Loucy (cell line): ENCODE data around the gene SLC2A5.

Experiments used
- H2AFZ ChIP-seq: fragments of 200-600 bp; sonication (generic); 2 replicates; pipeline ENCODE4 v1.6.0; 2016; ENCODE audit warnings: antibody characterized with exemption, mild to moderate bottlenecking, low read length, moderate library complexity
- H3F3A ChIP-seq: fragments of 200-600 bp; 2 replicates; pipeline ENCODE4 v1.6.0; 2016; ENCODE audit warnings: antibody characterized with exemption, low read depth, mild to moderate bottlenecking
- H3K27me3 ChIP-seq: fragments of 200-600 bp; sonication (generic); 2 replicates; pipeline ENCODE4 v1.6.1; 2014; ENCODE audit warnings: low read length, mild to moderate bottlenecking; ENCODE audit not compliant: insufficient read depth, poor library complexity, severe bottlenecking
- H3K36me3 ChIP-seq: fragments of 200-600 bp; sonication (generic); 2 replicates; pipeline ENCODE4 v1.6.1; 2016; ENCODE audit warnings: low read length; ENCODE audit not compliant: insufficient read depth
- H3K4me1 ChIP-seq: fragments of 200-600 bp; sonication (generic); 2 replicates; pipeline ENCODE4 v1.5.1; 2014; ENCODE audit warnings: low read length, mild to moderate bottlenecking; ENCODE audit not compliant: insufficient read depth, poor library complexity, severe bottlenecking
- H3K4me2 ChIP-seq: fragments of 200-600 bp; sonication (generic); 2 replicates; pipeline ENCODE4 v1.6.0; 2014; ENCODE audit warnings: antibody characterized with exemption, low read length, low read depth, mild to moderate bottlenecking; ENCODE audit not compliant: poor library complexity, severe bottlenecking
- H3K4me3 ChIP-seq: fragments of 200-600 bp; sonication (generic); 2 replicates; pipeline ENCODE4 v1.5.1; 2014; ENCODE audit warnings: low read length, mild to moderate bottlenecking, mixed read lengths; ENCODE audit not compliant: poor library complexity, severe bottlenecking
- H3K79me2 ChIP-seq: fragments of 200-600 bp; sonication (generic); 2 replicates; pipeline ENCODE4 v1.6.1; 2014; ENCODE audit warnings: low read length; ENCODE audit not compliant: insufficient read depth
- H3K9ac ChIP-seq: fragments of 200-600 bp; sonication (generic); 2 replicates; pipeline ENCODE4 v1.6.0; 2014; ENCODE audit warnings: mild to moderate bottlenecking, low read depth, low read length, moderate library complexity; ENCODE audit not compliant: poor library complexity, severe bottlenecking
- H3K9me2 ChIP-seq: fragments of 200-600 bp; sonication (generic); replicated peaks from 2 replicates; pipeline ENCODE4 v1.6.1; 2016; ENCODE audit warnings: low read depth, low read length, mixed read lengths
- H3K9me3 ChIP-seq: fragments of 200-600 bp; sonication (generic); 2 replicates; pipeline ENCODE4 v1.6.1; 2014; ENCODE audit warnings: mild to moderate bottlenecking, antibody characterized with exemption, low read length, low read depth; ENCODE audit not compliant: insufficient read depth
- H4K20me1 ChIP-seq: fragments of 200-600 bp; sonication (generic); 2 replicates; pipeline ENCODE4 v1.6.0; 2014; ENCODE audit warnings: antibody characterized with exemption, low read length, mild to moderate bottlenecking; ENCODE audit not compliant: insufficient read depth, poor library complexity, severe bottlenecking
- EZH2phosphoT487 ChIP-seq: fragments of 200-600 bp; IDR thresholded peaks from 2 replicates; pipeline ENCODE4 v1.6.1; 2018; ENCODE audit warnings: antibody characterized with exemption, mild to moderate bottlenecking, moderate library complexity, borderline replicate concordance
- TF ChIP-seq, protein P1 (sequence below): fragments of 200-600 bp; sonication (generic); conservative IDR thresholded peaks from 2 replicates; pipeline ENCODE4 v1.5.1; 2014; ENCODE audit warnings: mild to moderate bottlenecking, antibody characterized with exemption, low read length

SLC2A5 gene

DNA sequence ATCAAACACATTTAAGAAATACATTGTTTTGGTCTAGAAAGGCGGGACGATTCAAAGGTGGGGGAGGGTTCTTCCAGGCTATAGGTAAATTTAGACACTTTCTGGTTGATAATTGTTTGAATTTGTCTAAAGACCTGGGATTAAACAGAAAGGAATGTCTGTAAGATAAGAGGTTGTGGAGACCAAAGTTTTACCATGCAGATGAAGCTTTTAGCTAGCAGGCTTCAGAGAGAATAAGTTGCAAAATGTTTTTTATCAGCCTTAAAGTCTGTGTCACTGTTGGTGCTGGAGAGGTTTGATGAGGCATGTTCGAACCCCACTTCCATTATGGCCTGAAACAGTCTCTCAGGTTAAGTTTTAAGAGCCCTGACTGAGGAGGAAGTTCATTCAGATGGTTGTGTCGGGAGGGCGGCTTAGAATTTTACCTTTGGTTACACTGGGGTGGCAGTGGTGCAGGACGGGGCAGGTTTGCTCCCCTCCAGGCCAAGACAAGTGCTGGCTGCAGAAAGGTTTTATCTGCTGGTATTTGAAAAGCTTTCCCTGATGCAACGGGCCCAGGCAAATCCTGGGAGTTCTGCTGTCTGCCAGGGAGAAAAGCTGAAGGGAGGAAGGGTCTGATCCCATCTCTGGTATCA, 16.0 kb upstream of the SLC2A5 start:
- TF ChIP-seq, protein P1, sequence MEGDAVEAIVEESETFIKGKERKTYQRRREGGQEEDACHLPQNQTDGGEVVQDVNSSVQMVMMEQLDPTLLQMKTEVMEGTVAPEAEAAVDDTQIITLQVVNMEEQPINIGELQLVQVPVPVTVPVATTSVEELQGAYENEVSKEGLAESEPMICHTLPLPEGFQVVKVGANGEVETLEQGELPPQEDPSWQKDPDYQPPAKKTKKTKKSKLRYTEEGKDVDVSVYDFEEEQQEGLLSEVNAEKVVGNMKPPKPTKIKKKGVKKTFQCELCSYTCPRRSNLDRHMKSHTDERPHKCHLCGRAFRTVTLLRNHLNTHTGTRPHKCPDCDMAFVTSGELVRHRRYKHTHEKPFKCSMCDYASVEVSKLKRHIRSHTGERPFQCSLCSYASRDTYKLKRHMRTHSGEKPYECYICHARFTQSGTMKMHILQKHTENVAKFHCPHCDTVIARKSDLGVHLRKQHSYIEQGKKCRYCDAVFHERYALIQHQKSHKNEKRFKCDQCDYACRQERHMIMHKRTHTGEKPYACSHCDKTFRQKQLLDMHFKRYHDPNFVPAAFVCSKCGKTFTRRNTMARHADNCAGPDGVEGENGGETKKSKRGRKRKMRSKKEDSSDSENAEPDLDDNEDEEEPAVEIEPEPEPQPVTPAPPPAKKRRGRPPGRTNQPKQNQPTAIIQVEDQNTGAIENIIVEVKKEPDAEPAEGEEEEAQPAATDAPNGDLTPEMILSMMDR = no peak
- no peak for TF ChIP-seq EZH2phosphoT487
- Histone ChIP-seq H3K4me1 (no peaks in the 10 kb centered on the region), H3K4me3 (no peak overlapping the region), H2AFZ (no peak overlapping the region), H3K9me3 (no peaks in the 10 kb centered on the region), H4K20me1 (no peaks in the 10 kb centered on the region), H3K9ac (no peak overlapping the region), H3K27me3 (peaks cover 4% of the 10 kb centered on the region), H3K9me2 (no peaks in the 10 kb centered on the region), H3K36me3 (no peaks in the 10 kb centered on the region), H3K79me2 (no peaks in the 10 kb centered on the region), H3F3A (no peaks in the 10 kb centered on the region), H3K4me2 (no peak overlapping the region)

DNA sequence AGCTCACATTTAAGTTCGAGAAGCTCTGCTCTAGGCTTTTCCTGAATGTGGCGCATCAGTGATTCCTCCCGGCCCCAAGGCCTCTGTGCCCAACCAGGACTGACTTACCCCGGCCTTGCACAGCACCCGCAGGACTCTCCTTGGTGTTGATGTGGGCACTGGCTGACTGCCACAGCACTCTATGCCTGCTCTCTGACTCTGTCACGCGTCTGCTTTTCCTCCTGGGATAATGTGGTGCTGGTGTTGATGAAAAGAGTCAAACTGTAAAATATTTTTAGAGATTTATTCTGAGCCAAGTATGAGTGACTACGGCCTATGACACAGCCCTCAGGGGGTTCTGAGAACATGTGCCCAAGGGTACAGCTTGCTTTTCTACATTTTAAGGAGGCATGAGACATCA, 15.5 kb upstream of the SLC2A5 start:
- TF ChIP-seq, protein P1 = no peak
- no peak for TF ChIP-seq EZH2phosphoT487
- peaks cover 4% of the 10 kb centered on the region for H3K27me3 ChIP-seq
- no peaks in the 10 kb centered on the region for H3K79me2 ChIP-seq
- H3K4me2 ChIP-seq = no peak overlapping the region
- H3K4me1 ChIP-seq = no peaks in the 10 kb centered on the region
- no peaks in the 10 kb centered on the region for H4K20me1 ChIP-seq
- no peaks in the 10 kb centered on the region for H3K36me3 ChIP-seq
- H3K9ac ChIP-seq = no peak overlapping the region
- H2AFZ ChIP-seq = no peak overlapping the region
- H3K9me3 ChIP-seq = no peaks in the 10 kb centered on the region
- no peaks in the 10 kb centered on the region for H3F3A ChIP-seq
- no peak overlapping the region for H3K4me3 ChIP-seq
- no peaks in the 10 kb centered on the region for H3K9me2 ChIP-seq

DNA sequence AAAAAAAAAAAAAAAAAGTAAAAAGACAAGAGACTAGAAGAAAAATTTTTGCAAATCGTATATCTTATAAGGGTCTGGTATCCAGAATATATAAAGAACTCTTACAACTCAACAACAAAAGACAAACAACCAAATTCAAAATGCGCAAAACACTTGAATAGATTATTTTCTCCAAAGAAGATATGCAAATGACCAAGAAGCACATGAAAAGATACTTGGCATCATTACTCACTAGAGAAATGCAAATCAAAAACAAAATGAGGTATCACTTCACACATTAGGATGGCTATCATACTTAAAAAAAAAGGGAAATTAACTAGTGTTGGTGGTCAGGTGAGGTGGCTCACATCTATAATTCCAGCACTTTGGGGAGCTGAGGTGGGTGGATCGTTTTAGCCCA, 12.0 kb upstream of the SLC2A5 start:
- no peaks in the 10 kb centered on the region for H3F3A ChIP-seq
- H4K20me1 ChIP-seq = no peaks in the 10 kb centered on the region
- no peaks in the 10 kb centered on the region for H3K9me2 ChIP-seq
- H3K27me3 ChIP-seq = no peaks in the 10 kb centered on the region
- TF ChIP-seq, protein P1 = no peak
- TF ChIP-seq EZH2phosphoT487 = no peak
- H3K36me3 ChIP-seq = no peaks in the 10 kb centered on the region
- no peak overlapping the region for H3K4me2 ChIP-seq
- no peaks in the 10 kb centered on the region for H3K9me3 ChIP-seq
- H2AFZ ChIP-seq = no peak overlapping the region
- no peak overlapping the region for H3K9ac ChIP-seq
- no peaks in the 10 kb centered on the region for H3K79me2 ChIP-seq
- no peak overlapping the region for H3K4me3 ChIP-seq
- H3K4me1 ChIP-seq = peaks cover 10% of the 10 kb centered on the region
